PFSK-1 (cell line): Measurements from ENCODE around the gene DCD.

ENCODE experiments used
- POLR2AphosphoS5 ChIP-seq: IDR thresholded peaks from 2 replicates; pipeline ENCODE4 v1.6.1; 2012; ENCODE audit warnings: low read depth, mild to moderate bottlenecking, control low read depth, low read length, moderate library complexity
- REST ChIP-seq, 2 experiments: IDR thresholded peaks; 2 replicates each; pipeline versions ENCODE4 v1.6.1 to v1.8.0; 2011 to 2012; ENCODE audit warnings: low read depth in 2 of 2, low read length in 2 of 2, control low read depth in 1 of 2, inconsistent platforms in 1 of 2, mild to moderate bottlenecking in 1 of 2, moderate library complexity in 1 of 2; ENCODE audit not compliant: insufficient read depth in 1 of 2

- TF ChIP-seq REST (IDR thresholded peaks at IDR 0.05; ENCODE audit: insufficient read depth in 1 of 2, low read depth in 2 of 2, low read length in 2 of 2) (no peak), POLR2AphosphoS5 (no peak)
These were observed 17.8 kb upstream of the DCD start for GRCh38 chr12:54666008-54666407.
